Measurements from ENCODE around the gene ACAA1. TPM values are rescaled to one million over a fixed set of nuclear protein-coding genes. Genes with fewer than 3 reads are reported as not detected.

Gene ACAA1
- polyA plus RNA-seq, 1 experiment, result 47.6 TPM

DNA sequence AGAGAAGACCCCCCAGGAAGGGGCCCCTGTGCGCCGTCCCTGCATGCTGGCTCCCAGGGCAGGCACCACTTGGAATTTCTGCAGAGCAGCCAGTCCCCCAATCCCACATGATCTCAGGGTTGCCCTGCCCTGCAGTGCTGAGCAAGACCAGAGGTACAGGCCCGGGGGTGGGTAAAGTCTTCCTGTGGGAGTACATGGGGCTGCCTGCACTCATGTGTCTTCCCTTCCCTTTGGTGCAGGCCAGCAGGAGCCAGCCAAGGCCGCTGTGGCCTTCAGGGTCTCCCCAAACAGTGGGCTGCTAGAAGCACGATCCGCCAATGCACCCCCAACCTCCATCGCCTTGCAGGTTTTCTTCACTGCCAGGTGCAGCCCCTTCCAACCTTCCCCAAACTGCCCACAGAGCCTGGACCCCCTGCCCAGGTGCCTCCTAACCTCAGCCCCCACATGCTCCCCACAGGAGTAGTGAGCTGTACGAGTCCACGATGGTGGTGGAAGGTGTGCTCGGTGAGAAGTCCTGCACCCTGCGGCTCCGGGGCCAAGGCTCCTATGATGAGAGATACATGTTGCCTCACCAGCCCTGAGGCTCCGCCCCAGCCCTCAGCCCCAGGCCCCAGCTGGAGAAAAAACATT lies 15.0 kb downstream of the ACAA1 start:
- no peaks in the 10 kb centered on the region for H3K27me3 ChIP-seq (ENCODE audit: control insufficient read depth, insufficient read depth, low read length)
- DNase-seq (ENCODE audit: low read depth, low spot score), result no peak
- CTCF ChIA-PET, result no interaction called here
- POLR2A ChIA-PET, result no interaction called here
- H3K9me3 ChIP-seq (ENCODE audit: control insufficient read depth, insufficient read depth, low read length), result no peaks in the 10 kb centered on the region
- TF ChIP-seq, protein P1, sequence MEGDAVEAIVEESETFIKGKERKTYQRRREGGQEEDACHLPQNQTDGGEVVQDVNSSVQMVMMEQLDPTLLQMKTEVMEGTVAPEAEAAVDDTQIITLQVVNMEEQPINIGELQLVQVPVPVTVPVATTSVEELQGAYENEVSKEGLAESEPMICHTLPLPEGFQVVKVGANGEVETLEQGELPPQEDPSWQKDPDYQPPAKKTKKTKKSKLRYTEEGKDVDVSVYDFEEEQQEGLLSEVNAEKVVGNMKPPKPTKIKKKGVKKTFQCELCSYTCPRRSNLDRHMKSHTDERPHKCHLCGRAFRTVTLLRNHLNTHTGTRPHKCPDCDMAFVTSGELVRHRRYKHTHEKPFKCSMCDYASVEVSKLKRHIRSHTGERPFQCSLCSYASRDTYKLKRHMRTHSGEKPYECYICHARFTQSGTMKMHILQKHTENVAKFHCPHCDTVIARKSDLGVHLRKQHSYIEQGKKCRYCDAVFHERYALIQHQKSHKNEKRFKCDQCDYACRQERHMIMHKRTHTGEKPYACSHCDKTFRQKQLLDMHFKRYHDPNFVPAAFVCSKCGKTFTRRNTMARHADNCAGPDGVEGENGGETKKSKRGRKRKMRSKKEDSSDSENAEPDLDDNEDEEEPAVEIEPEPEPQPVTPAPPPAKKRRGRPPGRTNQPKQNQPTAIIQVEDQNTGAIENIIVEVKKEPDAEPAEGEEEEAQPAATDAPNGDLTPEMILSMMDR (IDR thresholded peaks at IDR 0.05; ENCODE audit: low read depth, low read length), result no peak
- no peak overlapping the region for H3K27ac ChIP-seq (ENCODE audit: low read depth, low read length)
- no peak overlapping the region for H3K4me3 ChIP-seq (ENCODE audit: low read depth, low read length)

DNA sequence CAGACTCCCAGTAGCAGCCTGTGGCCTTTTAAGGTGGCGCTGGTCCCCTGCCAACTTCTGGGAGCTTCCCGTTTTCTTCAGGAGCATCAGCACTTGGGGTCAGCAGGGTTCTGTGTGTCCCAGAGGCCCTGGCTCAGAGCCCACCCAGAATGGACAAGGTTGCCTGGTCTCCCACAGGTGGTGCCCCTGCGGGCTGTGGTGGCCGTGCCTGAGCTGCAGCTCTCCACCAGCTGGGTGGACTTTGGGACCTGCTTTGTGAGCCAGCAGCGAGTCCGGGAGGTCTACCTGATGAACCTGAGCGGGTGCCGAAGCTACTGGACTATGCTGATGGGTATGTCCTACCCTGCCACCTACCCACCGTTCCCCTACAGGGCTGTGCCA lies 15.5 kb downstream of the ACAA1 start:
- H3K9me3 ChIP-seq (ENCODE audit: control insufficient read depth, insufficient read depth, low read length), result no peaks in the 10 kb centered on the region
- no peak overlapping the region for H3K27ac ChIP-seq (ENCODE audit: low read depth, low read length)
- no peak for DNase-seq (ENCODE audit: low read depth, low spot score)
- no peaks in the 10 kb centered on the region for H3K27me3 ChIP-seq (ENCODE audit: control insufficient read depth, insufficient read depth, low read length)
- TF ChIP-seq, protein P1 (IDR thresholded peaks at IDR 0.05; ENCODE audit: low read depth, low read length), result no peak
- CTCF ChIA-PET, result no interaction called here
- H3K4me3 ChIP-seq (ENCODE audit: low read depth, low read length), result no peak overlapping the region
- POLR2A ChIA-PET, result no interaction called here

DNA sequence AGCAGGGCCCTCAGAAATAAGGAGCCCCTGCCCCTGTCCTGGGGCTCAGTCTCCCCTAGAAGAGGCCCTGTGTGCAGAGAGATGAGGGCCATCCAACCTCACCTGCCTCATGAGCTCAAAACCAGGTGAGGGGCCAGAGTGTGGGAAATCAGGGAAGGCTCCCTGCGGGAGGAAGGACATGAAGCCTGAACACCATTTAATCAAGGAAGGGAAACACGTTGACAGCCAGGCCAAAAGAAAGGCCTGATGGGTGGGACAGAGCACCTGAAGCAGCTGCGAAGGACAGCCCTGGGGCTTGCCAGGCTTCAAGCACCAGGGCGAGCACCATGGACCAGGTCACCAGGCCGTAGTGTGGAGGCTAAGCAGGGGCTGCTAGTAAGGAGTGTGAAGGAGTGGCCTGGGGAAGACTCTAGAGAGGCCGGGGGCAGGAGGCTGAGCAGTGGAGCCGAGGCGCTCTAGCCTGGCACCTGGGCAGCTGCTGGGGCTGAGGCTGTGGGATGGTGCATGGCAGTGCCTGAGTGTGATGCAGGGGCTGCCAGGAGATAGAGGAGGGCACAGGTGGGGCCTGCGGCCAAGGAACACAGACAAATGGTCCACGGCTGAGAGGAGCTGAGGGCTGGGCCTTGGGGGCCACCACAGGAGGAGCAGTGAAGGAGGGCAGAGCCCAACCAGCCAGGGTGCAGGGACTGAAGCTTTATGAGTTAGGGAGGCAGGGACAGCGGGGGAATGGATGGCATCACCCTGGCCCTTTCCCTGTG lies 16.1 kb downstream of the ACAA1 start:
- H3K27ac ChIP-seq (ENCODE audit: low read depth, low read length), result no peak overlapping the region
- H3K4me3 ChIP-seq (ENCODE audit: low read depth, low read length), result no peak overlapping the region
- POLR2A ChIA-PET, result no interaction called here

DNA sequence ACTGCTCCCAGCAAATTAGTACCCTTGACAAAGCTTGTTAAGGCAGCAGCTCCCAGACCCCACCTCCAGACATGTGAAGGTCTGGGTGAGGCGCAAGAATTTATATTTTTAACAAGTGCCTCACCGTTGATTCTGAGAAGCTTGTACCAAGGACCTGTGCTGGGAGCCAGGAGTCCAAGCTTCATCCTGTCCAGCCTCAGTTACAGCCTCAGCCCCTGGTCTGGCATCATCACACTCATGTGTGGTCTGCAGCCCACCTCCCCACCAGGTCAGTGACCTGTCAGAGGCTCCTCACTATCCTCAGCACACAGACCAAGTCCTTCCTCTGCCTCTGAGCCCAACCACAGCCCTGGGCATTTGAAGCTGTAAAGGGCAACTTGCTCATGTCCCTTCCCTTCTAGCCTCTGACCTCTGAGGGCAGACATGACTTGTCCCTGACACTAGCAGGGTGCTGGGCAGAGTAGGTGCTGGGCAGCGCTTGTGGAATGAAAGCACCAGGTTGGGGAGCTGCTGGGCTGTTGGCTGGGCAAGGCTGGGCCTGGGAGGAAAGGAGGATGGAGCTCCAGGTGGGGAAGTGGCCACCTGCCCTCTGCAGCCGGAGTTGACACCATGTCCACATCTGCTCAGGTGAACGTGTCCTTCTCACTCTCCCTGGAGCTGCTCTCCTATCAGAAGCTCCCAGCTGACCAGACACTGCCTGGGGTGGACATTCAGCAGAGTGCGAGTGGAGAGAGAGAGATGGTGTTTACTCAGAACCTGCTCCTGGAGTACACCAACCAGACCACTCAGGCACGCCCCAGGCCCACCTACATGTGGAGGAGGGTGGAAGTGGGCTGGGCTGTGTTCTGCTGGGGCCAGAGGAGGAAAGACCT lies 16.9 kb downstream of the ACAA1 start:
- CTCF ChIA-PET, result interaction anchor here (1.0 to 2.3 kb wide), 6 partner anchors 11 to 377 kb away, joined by 3 to 10 read pairs (median 4); partner anchors contain the start of genes EXOG and XYLB
- POLR2A ChIA-PET, result no interaction called here
- H3K27ac ChIP-seq (ENCODE audit: low read depth, low read length), result no peak overlapping the region
- no peaks in the 10 kb centered on the region for H3K27me3 ChIP-seq (ENCODE audit: control insufficient read depth, insufficient read depth, low read length)
- no peaks in the 10 kb centered on the region for H3K9me3 ChIP-seq (ENCODE audit: control insufficient read depth, insufficient read depth, low read length)
- no peak overlapping the region for H3K4me3 ChIP-seq (ENCODE audit: low read depth, low read length)
- TF ChIP-seq, protein P1 (IDR thresholded peaks at IDR 0.05; ENCODE audit: low read depth, low read length), result no peak
- DNase-seq (ENCODE audit: low read depth, low spot score), result no peak

More for the DNA sequence above, 16.1 kb downstream of the ACAA1 start:
- no peak for DNase-seq (ENCODE audit: low read depth, low spot score)
- TF ChIP-seq, protein P1 (IDR thresholded peaks at IDR 0.05; ENCODE audit: low read depth, low read length), result no peak
- no peaks in the 10 kb centered on the region for H3K27me3 ChIP-seq (ENCODE audit: control insufficient read depth, insufficient read depth, low read length)
- CTCF ChIA-PET, result interaction anchor here (1.0 to 2.0 kb wide), 2 partner anchors 226 to 376 kb away, joined by 3 to 10 read pairs; partner anchors contain the start of genes EXOG and XYLB
- no peaks in the 10 kb centered on the region for H3K9me3 ChIP-seq (ENCODE audit: control insufficient read depth, insufficient read depth, low read length)

Measured in AG04450 (cell line).